Subcutaneous abdominal adipose tissue (tissue), 5 donors: ENCODE measurements around the gene TCF12.

ENCODE experiments used
- H3K27ac ChIP-seq: one replicate; pipeline ENCODE4 v1.7.0; 2013; ENCODE audit warnings: low read depth, mild to moderate bottlenecking, inconsistent platforms, low read length, moderate library complexity
- H3K27me3 ChIP-seq, 5 donors: one replicate each; pipeline ENCODE4 v1.7.0; 2013; ENCODE audit warnings: low read length in 5 of 5, inconsistent platforms in 1 of 5; ENCODE audit not compliant: control insufficient read depth in 5 of 5, insufficient read depth in 4 of 5
- H3K36me3 ChIP-seq, 5 donors: one replicate each; pipeline ENCODE4 v1.7.0; 2013; ENCODE audit warnings: low read length in 5 of 5; ENCODE audit not compliant: control insufficient read depth in 5 of 5, insufficient read depth in 5 of 5
- H3K4me1 ChIP-seq, 5 donors: one replicate each; pipeline ENCODE4 v1.7.0; 2013; ENCODE audit warnings: low read length in 5 of 5, mild to moderate bottlenecking in 3 of 5, moderate library complexity in 1 of 5; ENCODE audit not compliant: control insufficient read depth in 5 of 5, insufficient read depth in 5 of 5
- H3K4me3 ChIP-seq, 5 donors: one replicate each; pipeline ENCODE4 v1.7.0; 2013; ENCODE audit warnings: low read length in 5 of 5, low read depth in 1 of 5
- H3K9ac ChIP-seq, 5 donors: one replicate each; pipeline ENCODE4 v1.7.0; 2013; ENCODE audit warnings: low read length in 5 of 5, mild to moderate bottlenecking in 4 of 5, moderate library complexity in 3 of 5
- H3K9me3 ChIP-seq, 5 donors: one replicate each; pipeline ENCODE4 v1.7.0; 2013; ENCODE audit warnings: low read length in 5 of 5; ENCODE audit not compliant: control insufficient read depth in 5 of 5
- donor health status: healthy.
- donor health status: healthy.
- donor health status: healthy.
- donor health status: healthy.
- donor health status: healthy.

The TCF12 gene

GRCh38 chr15:56969265-56969895, 50.9 kb downstream of the TCF12 start:
- no peaks in the 10 kb centered on the region for H3K27me3 ChIP-seq
- no peaks in the 10 kb centered on the region for H3K36me3 ChIP-seq
- H3K4me1 ChIP-seq = peaks cover 0 to 13% (median 4%) of the 10 kb centered on the region in 5 donors
- no peak overlapping the region for H3K4me3 ChIP-seq
- no peak overlapping the region for H3K9ac ChIP-seq
- no peaks in the 10 kb centered on the region for H3K9me3 ChIP-seq
- no peak overlapping the region for H3K27ac ChIP-seq

GRCh38 chr15:56971571-56971970, 53.1 kb downstream of the TCF12 start:
- no peaks in the 10 kb centered on the region for H3K9me3 ChIP-seq
- H3K4me1 ChIP-seq = peaks cover 0 to 13% (median 3%) of the 10 kb centered on the region in 5 donors
- no peak overlapping the region for H3K9ac ChIP-seq
- H3K4me3 ChIP-seq = no peak overlapping the region
- no peak overlapping the region for H3K27ac ChIP-seq
- H3K36me3 ChIP-seq = no peaks in the 10 kb centered on the region
- H3K27me3 ChIP-seq = no peaks in the 10 kb centered on the region

- Histone ChIP-seq H3K9me3 (no peaks in the 10 kb centered on the region), H3K9ac (no peak overlapping the region), H3K36me3 (no peaks in the 10 kb centered on the region), H3K4me3 (no peak overlapping the region), H3K27me3 (no peaks in the 10 kb centered on the region), H3K27ac (no peak overlapping the region), H3K4me1 (peaks cover 0 to 13% (median 3%) of the 10 kb centered on the region in 5 donors)
These were observed 53.6 kb downstream of the TCF12 start for GRCh38 chr15:56972016-56972415.

- Histone ChIP-seq H3K27me3 (no peaks in the 10 kb centered on the region), H3K9ac (no peak overlapping the region), H3K27ac (no peak overlapping the region), H3K36me3 (no peaks in the 10 kb centered on the region), H3K4me1 (peaks cover 0 to 10% (median 4%) of the 10 kb centered on the region in 5 donors), H3K4me3 (no peak overlapping the region), H3K9me3 (no peaks in the 10 kb centered on the region)
These were observed 54.0 kb downstream of the TCF12 start for GRCh38 chr15:56972426-56972825.

- H3K27ac ChIP-seq = no peak overlapping the region
- peaks cover 0 to 14% (median 5%) of the 10 kb centered on the region in 5 donors for H3K4me1 ChIP-seq
- no peak overlapping the region for H3K9ac ChIP-seq
These were observed 55.0 kb downstream of the TCF12 start for GRCh38 chr15:56973463-56973862.

GRCh38 chr15:56977232-56977631, 58.8 kb downstream of the TCF12 start:
- H3K27ac ChIP-seq = no peak overlapping the region
- H3K9me3 ChIP-seq = no peaks in the 10 kb centered on the region
- no peaks in the 10 kb centered on the region for H3K36me3 ChIP-seq
- H3K4me3 ChIP-seq = no peak overlapping the region
- peaks cover 0 to 23% (median 3%) of the 10 kb centered on the region in 5 donors for H3K4me1 ChIP-seq
- no peaks in the 10 kb centered on the region for H3K27me3 ChIP-seq
- H3K9ac ChIP-seq = no peak overlapping the region

More at GRCh38 chr15:56973463-56973862, 55.0 kb downstream of the TCF12 start:
- H3K4me3 ChIP-seq = no peak overlapping the region
- no peaks in the 10 kb centered on the region for H3K27me3 ChIP-seq
- H3K9me3 ChIP-seq = no peaks in the 10 kb centered on the region
- no peaks in the 10 kb centered on the region for H3K36me3 ChIP-seq

- Histone ChIP-seq H3K27ac (no peak overlapping the region), H3K9me3 (no peaks in the 10 kb centered on the region), H3K9ac (no peak overlapping the region), H3K36me3 (no peaks in the 10 kb centered on the region), H3K27me3 (no peaks in the 10 kb centered on the region), H3K4me1 (peaks cover 0 to 31% (median 12%) of the 10 kb centered on the region in 5 donors), H3K4me3 (no peak overlapping the region)
These were observed 60.6 kb downstream of the TCF12 start for GRCh38 chr15:56978898-56979662.

- Histone ChIP-seq H3K9me3 (no peaks in the 10 kb centered on the region), H3K27me3 (no peaks in the 10 kb centered on the region), H3K4me3 (no peak overlapping the region), H3K27ac (no peak overlapping the region), H3K36me3 (no peaks in the 10 kb centered on the region), H3K9ac (no peak overlapping the region), H3K4me1 (peaks cover 0 to 34% (median 22%) of the 10 kb centered on the region in 5 donors)
These were observed 62.0 kb downstream of the TCF12 start for GRCh38 chr15:56980473-56980872.

GRCh38 chr15:56981160-56981559, 62.7 kb downstream of the TCF12 start:
- Histone ChIP-seq H3K4me3 (no peak overlapping the region), H3K9me3 (no peaks in the 10 kb centered on the region), H3K36me3 (no peaks in the 10 kb centered on the region), H3K4me1 (peaks cover 0 to 34% (median 23%) of the 10 kb centered on the region in 5 donors), H3K27ac (no peak overlapping the region), H3K27me3 (no peaks in the 10 kb centered on the region), H3K9ac (no peak overlapping the region)

GRCh38 chr15:56982987-56983386, 64.5 kb downstream of the TCF12 start:
- H3K27ac ChIP-seq = no peak overlapping the region
- H3K36me3 ChIP-seq = no peaks in the 10 kb centered on the region
- H3K4me3 ChIP-seq = no peak overlapping the region
- H3K9ac ChIP-seq = no peak overlapping the region
- H3K27me3 ChIP-seq = no peaks in the 10 kb centered on the region
- H3K4me1 ChIP-seq = peaks cover 0 to 24% (median 23%) of the 10 kb centered on the region in 5 donors
- no peaks in the 10 kb centered on the region for H3K9me3 ChIP-seq
